Suprapubic skin (tissue), 4 donors: ENCODE data around the gene ABCG4.

ENCODE experiments used
- CTCF ChIP-seq, 2 donors: fragments of 200-600 bp in 1 of 2; fragments of 450-650 bp in 1 of 2; sonication (generic) in 1 of 2; IDR thresholded peaks; one replicate each; pipeline ENCODE4 v1.5.1; 2016 to 2019; ENCODE audit warnings: antibody characterized with exemption in 2 of 2, mild to moderate bottlenecking in 1 of 2, moderate library complexity in 1 of 2
- EP300 ChIP-seq: sonication (generic); formaldehyde crosslinking; IDR thresholded peaks from one replicate; pipeline ENCODE4 v1.6.1; 2017; ENCODE audit warnings: antibody characterized with exemption
- POLR2A ChIP-seq, 2 donors: fragments of 450-650 bp; IDR thresholded peaks; one replicate each; pipeline ENCODE4 v1.6.1; 2017; ENCODE audit warnings: antibody characterized with exemption in 2 of 2, mild to moderate bottlenecking in 2 of 2, moderate library complexity in 2 of 2
- POLR2AphosphoS5 ChIP-seq, 3 donors: sonication (generic); formaldehyde crosslinking; IDR thresholded peaks; one replicate each; pipeline ENCODE4 v1.6.1; 2017; ENCODE audit warnings: antibody characterized with exemption in 3 of 3

GRCh38 chr11:119099711-119100110 lies 49.1 kb upstream of the ABCG4 start:
- TF ChIP-seq POLR2A (IDR thresholded peaks at IDR 0.05): no peak
- TF ChIP-seq CTCF (IDR thresholded peaks at IDR 0.05): no peak
- no peak for TF ChIP-seq POLR2AphosphoS5 (IDR thresholded peaks at IDR 0.05)
- no peak for TF ChIP-seq EP300
